HPDE6-E6E7 (cell line): ENCODE results near the gene ZNF101.

Experiments used
- DNase-seq: peaks from one replicate; pipeline ENCODE4 v3.0.0; 2011; ENCODE audit warnings: missing footprints; ENCODE audit errors: extremely low spot score

Gene ZNF101

GRCh38 chr19:19711934-19712828 lies 43.5 kb downstream of the ZNF101 start:
- no peak for DNase-seq

- no peak for DNase-seq
These were observed 51.2 kb downstream of the ZNF101 start for GRCh38 chr19:19719798-19720197.

GRCh38 chr19:19721896-19722295 lies 53.3 kb downstream of the ZNF101 start:
- DNase-seq = no peak

GRCh38 chr19:19732579-19733501 lies 64.2 kb downstream of the ZNF101 start, which contains the start of gene ZNF14:
Gene ZNF14 (minus strand): TSS chr19:19733112. CDS start chr19:19732958, 154 bp downstream.
- peak; percentile 99 for DNase-seq
